HEK293 (cell line): ENCODE measurements around the gene CHCHD1.

ENCODE experiments used
- CTCF ChIA-PET: fragments of 350-600 bp; formaldehyde crosslinking; extraction: SDS; loops from one replicate; lab custom pipeline; 2021; ENCODE audit warnings: antibody characterized with exemption; lab: Yijun Ruan, JAX
- POLR2A ChIA-PET: fragments of 300-600 bp; formaldehyde crosslinking; extraction: SDS; loops from one replicate; lab custom pipeline; 2020; ENCODE audit warnings: antibody characterized with exemption, inconsistent platforms; lab: Yijun Ruan, JAX
- H3K27ac ChIP-seq: fragments of 200-500 bp; sonication (Bioruptor generic); 2 replicates; pipeline ENCODE4 v1.5.1; 2014; ENCODE audit warnings: low read depth, low read length, control low read depth, inconsistent platforms; ENCODE audit errors: extremely low read depth
- H3K36me3 ChIP-seq, 2 experiments: fragments of 200-500 bp in 1 of 2; sonication (Bioruptor generic) in 1 of 2; 1 replicate in 1 of 2; 2 replicates in 1 of 2; pipeline ENCODE4 v1.5.1; 2014 to 2017; ENCODE audit warnings: inconsistent platforms in 2 of 2, low read length in 2 of 2; ENCODE audit not compliant: control insufficient read depth in 2 of 2, insufficient read depth in 1 of 2
- H3K4me1 ChIP-seq: fragments of 200-500 bp; sonication (Bioruptor generic); 2 replicates; pipeline ENCODE4 v1.5.1; 2014; ENCODE audit warnings: mild to moderate bottlenecking, low read length, inconsistent platforms; ENCODE audit not compliant: control insufficient read depth, insufficient read depth
- H3K4me3 ChIP-seq: 2 replicates; pipeline ENCODE4 v1.5.1; 2011; ENCODE audit warnings: low read depth, mild to moderate bottlenecking, control low read depth, low read length, moderate library complexity
- H3K9me3 ChIP-seq: fragments of 200-500 bp; sonication (Bioruptor generic); 2 replicates; pipeline ENCODE4 v1.5.1; 2014; ENCODE audit warnings: low read depth, low read length, inconsistent platforms; ENCODE audit not compliant: control insufficient read depth, insufficient read depth
- ATF2 ChIP-seq: fragments of 450-650 bp; formaldehyde crosslinking; IDR thresholded peaks from 2 replicates; pipeline ENCODE4 v1.5.1; 2016; ENCODE audit warnings: missing biosample characterization, missing genetic modification characterization, low read depth
- GFI1B ChIP-seq: fragments of 450-650 bp; formaldehyde crosslinking; IDR thresholded peaks from 2 replicates; pipeline ENCODE4 v1.5.1; 2016; ENCODE audit warnings: missing biosample characterization, missing genetic modification characterization
- GLIS1 ChIP-seq: fragments of 450-650 bp; formaldehyde crosslinking; IDR thresholded peaks from 2 replicates; pipeline ENCODE4 v1.5.1; 2016; ENCODE audit warnings: missing biosample characterization, missing genetic modification characterization
- KLF10 ChIP-seq: fragments of 450-650 bp; IDR thresholded peaks from 2 replicates; pipeline ENCODE4 v1.5.1; 2018; ENCODE audit warnings: missing biosample characterization, mild to moderate bottlenecking, missing genetic modification characterization
- KLF17 ChIP-seq: fragments of 450-650 bp; formaldehyde crosslinking; IDR thresholded peaks from 2 replicates; pipeline ENCODE4 v1.5.1; 2016; ENCODE audit warnings: missing biosample characterization, missing genetic modification characterization
- SALL2 ChIP-seq: fragments of 450-650 bp; formaldehyde crosslinking; IDR thresholded peaks from 2 replicates; pipeline ENCODE4 v1.5.0; 2017; ENCODE audit warnings: missing biosample characterization, mild to moderate bottlenecking, missing genetic modification characterization, borderline replicate concordance
- SCRT2 ChIP-seq: fragments of 450-650 bp; formaldehyde crosslinking; IDR thresholded peaks from 2 replicates; pipeline ENCODE4 v1.5.1; 2016; ENCODE audit warnings: missing biosample characterization, missing genetic modification characterization
- TRIM28 ChIP-seq: IDR thresholded peaks from 2 replicates; pipeline ENCODE4 v1.6.1; 2011; ENCODE audit warnings: low read length, control low read depth, borderline replicate concordance
- WT1 ChIP-seq: fragments of 450-650 bp; formaldehyde crosslinking; IDR thresholded peaks from 2 replicates; pipeline ENCODE4 v1.5.1; 2016; ENCODE audit warnings: missing biosample characterization, missing genetic modification characterization
- YY2 ChIP-seq: fragments of 450-650 bp; formaldehyde crosslinking; IDR thresholded peaks from 2 replicates; pipeline ENCODE4 v1.5.1; 2016; ENCODE audit warnings: missing biosample characterization, missing genetic modification characterization
- ZFP37 ChIP-seq: fragments of 450-650 bp; formaldehyde crosslinking; IDR thresholded peaks from 2 replicates; pipeline ENCODE4 v1.5.1; 2016; ENCODE audit warnings: missing biosample characterization, missing genetic modification characterization
- ZFP41 ChIP-seq: fragments of 450-650 bp; formaldehyde crosslinking; IDR thresholded peaks from 2 replicates; pipeline ENCODE4 v1.5.1; 2016; ENCODE audit warnings: missing biosample characterization, missing genetic modification characterization, borderline replicate concordance
- ZNF121 ChIP-seq: fragments of 450-650 bp; formaldehyde crosslinking; IDR thresholded peaks from 2 replicates; pipeline ENCODE4 v1.5.1; 2016; ENCODE audit warnings: missing biosample characterization, missing genetic modification characterization
- ZNF140 ChIP-seq: fragments of 450-650 bp; formaldehyde crosslinking; IDR thresholded peaks from 2 replicates; pipeline ENCODE4 v1.5.1; 2016; ENCODE audit warnings: missing biosample characterization, missing genetic modification characterization
- ZNF174 ChIP-seq: fragments of 450-650 bp; formaldehyde crosslinking; IDR thresholded peaks from 2 replicates; pipeline ENCODE4 v1.5.0; 2017; ENCODE audit warnings: missing biosample characterization, mild to moderate bottlenecking, missing genetic modification characterization
- ZNF2 ChIP-seq: fragments of 450-650 bp; formaldehyde crosslinking; IDR thresholded peaks from 2 replicates; pipeline ENCODE4 v1.5.1; 2016; ENCODE audit warnings: missing biosample characterization, missing genetic modification characterization
- ZNF24 ChIP-seq: fragments of 450-650 bp; formaldehyde crosslinking; IDR thresholded peaks from 2 replicates; pipeline ENCODE4 v1.5.1; 2016; ENCODE audit warnings: missing biosample characterization, missing genetic modification characterization
- ZNF292 ChIP-seq: fragments of 450-650 bp; formaldehyde crosslinking; IDR thresholded peaks from 2 replicates; pipeline ENCODE4 v1.5.1; 2016; ENCODE audit warnings: low read depth, missing biosample characterization, missing genetic modification characterization, borderline replicate concordance
- ZNF404 ChIP-seq: fragments of 450-650 bp; formaldehyde crosslinking; IDR thresholded peaks from 2 replicates; pipeline ENCODE4 v1.5.1; 2017; ENCODE audit warnings: missing biosample characterization, missing genetic modification characterization
- ZNF521 ChIP-seq: fragments of 450-650 bp; formaldehyde crosslinking; IDR thresholded peaks from 2 replicates; pipeline ENCODE4 v1.5.1; 2017; ENCODE audit warnings: missing biosample characterization, mild to moderate bottlenecking, missing genetic modification characterization
- ZNF549 ChIP-seq: fragments of 450-650 bp; IDR thresholded peaks from 2 replicates; pipeline ENCODE4 v1.5.1; 2018; ENCODE audit warnings: missing biosample characterization, missing genetic modification characterization, mild to moderate bottlenecking, inconsistent platforms, moderate library complexity
- ZNF555 ChIP-seq: fragments of 450-650 bp; formaldehyde crosslinking; conservative IDR thresholded peaks from 2 replicates; pipeline ENCODE4 v1.5.1; 2017; ENCODE audit warnings: missing biosample characterization, mild to moderate bottlenecking, missing genetic modification characterization, inconsistent platforms
- ZNF561 ChIP-seq: fragments of 450-650 bp; IDR thresholded peaks from 2 replicates; pipeline ENCODE4 v1.5.1; 2018; ENCODE audit warnings: missing biosample characterization, missing genetic modification characterization, borderline replicate concordance
- ZNF580 ChIP-seq: fragments of 450-650 bp; formaldehyde crosslinking; IDR thresholded peaks from 2 replicates; pipeline ENCODE4 v1.5.1; 2016; ENCODE audit warnings: missing biosample characterization, missing genetic modification characterization
- ZNF624 ChIP-seq: fragments of 450-650 bp; formaldehyde crosslinking; IDR thresholded peaks from 2 replicates; pipeline ENCODE4 v1.5.1; 2017; ENCODE audit warnings: missing biosample characterization, missing genetic modification characterization
- ZNF768 ChIP-seq: fragments of 450-650 bp; formaldehyde crosslinking; IDR thresholded peaks from 2 replicates; pipeline ENCODE4 v1.5.1; 2018; ENCODE audit warnings: missing biosample characterization, mild to moderate bottlenecking, missing genetic modification characterization
- ZNF830 ChIP-seq: fragments of 450-650 bp; IDR thresholded peaks from 2 replicates; pipeline ENCODE4 v1.5.0; 2018; ENCODE audit warnings: missing biosample characterization, missing genetic modification characterization, low read depth, mild to moderate bottlenecking, moderate library complexity
- ZNF837 ChIP-seq: fragments of 450-650 bp; formaldehyde crosslinking; IDR thresholded peaks from 2 replicates; pipeline ENCODE4 v1.5.1; 2016; ENCODE audit warnings: missing biosample characterization, missing genetic modification characterization
- TF ChIP-seq, protein P1 (sequence below): fragments of 450-650 bp; formaldehyde crosslinking; IDR thresholded peaks from 2 replicates; pipeline ENCODE4 v1.5.1; 2016; ENCODE audit warnings: missing biosample characterization, missing genetic modification characterization

Gene CHCHD1

DNA sequence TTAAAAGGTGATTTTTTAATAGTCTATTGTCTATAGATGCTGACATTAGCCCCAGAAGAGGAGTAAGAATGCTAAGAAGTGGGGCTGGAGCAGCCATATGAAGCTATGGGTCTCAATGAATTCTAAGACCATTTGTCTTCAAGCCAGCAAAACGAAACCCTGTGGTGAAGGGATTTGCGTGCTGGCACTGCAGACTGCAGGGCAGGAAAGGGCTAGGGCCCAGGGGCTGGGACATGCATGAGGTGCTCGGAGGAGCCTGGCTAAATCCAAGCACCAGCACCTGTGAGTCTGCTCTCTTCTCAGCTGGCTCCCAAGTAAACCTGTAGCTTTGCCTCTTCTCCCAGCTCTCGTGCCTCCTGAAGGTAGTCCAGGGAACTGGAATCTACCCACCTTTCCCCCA, 30.8 kb downstream of the CHCHD1 start:
- POLR2A ChIA-PET = no interaction called here
- Histone ChIP-seq H3K4me1 (no peaks in the 10 kb centered on the region), H3K9me3 (no peaks in the 10 kb centered on the region), H3K27ac (no peak overlapping the region), H3K36me3 (peaks cover 4 to 54% of the 10 kb centered on the region in 2 experiments; a peak in 2 of 3 replicates), H3K4me3 (no peak overlapping the region)
- CTCF ChIA-PET = interaction anchor here (0.9 to 1.7 kb wide), 2 partner anchors 67 to 68 kb away, joined by 4 to 8 read pairs; no protein-coding TSS in a partner anchor
- TF ChIP-seq ZNF837 (tag by site-specific recombination) (no peak), KLF10 (tag by site-specific recombination) (no peak), ZFP37 (tag by site-specific recombination) (no peak), ZNF24 (tag by site-specific recombination) (no peak), ZNF140 (no peak), ZNF555 (tag by site-specific recombination) (no peak), ZNF768 (no peak), ATF2 (tag by site-specific recombination) (no peak), GLIS1 (tag by site-specific recombination) (no peak), GFI1B (tag by site-specific recombination) (no peak), WT1 (tag by site-specific recombination) (no peak), SALL2 (tag by site-specific recombination) (no peak), ZNF174 (tag by site-specific recombination) (no peak), ZNF830 (tag by site-specific recombination) (no peak), ZNF624 (tag by site-specific recombination) (no peak), ZFP41 (tag by site-specific recombination) (no peak)

DNA sequence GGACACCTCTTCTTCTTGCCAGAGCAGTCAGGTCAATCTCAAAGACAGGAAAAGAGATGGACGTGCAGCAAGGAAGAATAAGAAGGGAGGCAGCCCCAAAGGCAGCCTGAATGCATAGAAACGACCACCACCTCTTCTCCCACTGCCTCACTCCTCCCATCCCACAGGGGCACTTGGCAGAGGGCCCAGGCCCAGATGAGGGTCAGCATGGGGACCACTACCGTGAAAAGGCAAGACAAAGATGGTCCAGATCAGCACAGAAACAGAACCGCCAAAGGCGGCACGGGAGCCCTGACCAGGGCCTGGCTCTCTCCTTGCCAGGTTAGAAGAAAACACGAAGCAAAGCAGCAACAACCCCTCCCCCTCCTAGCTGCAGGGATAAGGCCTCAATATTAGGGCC, 31.5 kb downstream of the CHCHD1 start:
- ChIA-PET POLR2A (interaction anchor here (1.0 to 1.3 kb wide), 2 partner anchors 27 to 83 kb away, joined by 3 to 5 read pairs; no protein-coding TSS in a partner anchor), CTCF (interaction anchor here (0.6 to 1.7 kb wide), 2 partner anchors 17 to 66 kb away, joined by 3 to 8 read pairs; no protein-coding TSS in a partner anchor)
- no peak overlapping the region for H3K4me3 ChIP-seq
- no peaks in the 10 kb centered on the region for H3K9me3 ChIP-seq
- peaks cover 4 to 54% of the 10 kb centered on the region in 2 experiments; a peak in 2 of 3 replicates for H3K36me3 ChIP-seq
- TF ChIP-seq ZNF561 (tag by site-specific recombination) (no peak), ZNF549 (no peak), ATF2 (tag by site-specific recombination) (no peak), WT1 (tag by site-specific recombination) (no peak), ZNF521 (tag by site-specific recombination) (no peak), SCRT2 (tag by site-specific recombination) (no peak), ZNF580 (no peak), ZNF2 (tag by site-specific recombination) (no peak), KLF17 (tag by site-specific recombination) (no peak), TRIM28 (no peak), ZNF624 (tag by site-specific recombination) (no peak), YY2 (tag by site-specific recombination) (no peak), ZNF121 (tag by site-specific recombination) (no peak), ZNF292 (no peak), ZNF404 (no peak)
- TF ChIP-seq, protein P1, sequence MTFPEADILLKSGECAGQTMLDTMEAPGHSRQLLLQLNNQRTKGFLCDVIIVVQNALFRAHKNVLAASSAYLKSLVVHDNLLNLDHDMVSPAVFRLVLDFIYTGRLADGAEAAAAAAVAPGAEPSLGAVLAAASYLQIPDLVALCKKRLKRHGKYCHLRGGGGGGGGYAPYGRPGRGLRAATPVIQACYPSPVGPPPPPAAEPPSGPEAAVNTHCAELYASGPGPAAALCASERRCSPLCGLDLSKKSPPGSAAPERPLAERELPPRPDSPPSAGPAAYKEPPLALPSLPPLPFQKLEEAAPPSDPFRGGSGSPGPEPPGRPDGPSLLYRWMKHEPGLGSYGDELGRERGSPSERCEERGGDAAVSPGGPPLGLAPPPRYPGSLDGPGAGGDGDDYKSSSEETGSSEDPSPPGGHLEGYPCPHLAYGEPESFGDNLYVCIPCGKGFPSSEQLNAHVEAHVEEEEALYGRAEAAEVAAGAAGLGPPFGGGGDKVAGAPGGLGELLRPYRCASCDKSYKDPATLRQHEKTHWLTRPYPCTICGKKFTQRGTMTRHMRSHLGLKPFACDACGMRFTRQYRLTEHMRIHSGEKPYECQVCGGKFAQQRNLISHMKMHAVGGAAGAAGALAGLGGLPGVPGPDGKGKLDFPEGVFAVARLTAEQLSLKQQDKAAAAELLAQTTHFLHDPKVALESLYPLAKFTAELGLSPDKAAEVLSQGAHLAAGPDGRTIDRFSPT (tag by site-specific recombination) = no peak
- H3K27ac ChIP-seq = no peak overlapping the region
- no peaks in the 10 kb centered on the region for H3K4me1 ChIP-seq
